Measurements from ENCODE around the gene PMEPA1. TPM values are rescaled to one million over a fixed set of nuclear protein-coding genes. Genes with fewer than 3 reads are reported as not detected.

Gene PMEPA1
- total RNA-seq, 1 experiment from 2014 or later: 163 TPM

DNA sequence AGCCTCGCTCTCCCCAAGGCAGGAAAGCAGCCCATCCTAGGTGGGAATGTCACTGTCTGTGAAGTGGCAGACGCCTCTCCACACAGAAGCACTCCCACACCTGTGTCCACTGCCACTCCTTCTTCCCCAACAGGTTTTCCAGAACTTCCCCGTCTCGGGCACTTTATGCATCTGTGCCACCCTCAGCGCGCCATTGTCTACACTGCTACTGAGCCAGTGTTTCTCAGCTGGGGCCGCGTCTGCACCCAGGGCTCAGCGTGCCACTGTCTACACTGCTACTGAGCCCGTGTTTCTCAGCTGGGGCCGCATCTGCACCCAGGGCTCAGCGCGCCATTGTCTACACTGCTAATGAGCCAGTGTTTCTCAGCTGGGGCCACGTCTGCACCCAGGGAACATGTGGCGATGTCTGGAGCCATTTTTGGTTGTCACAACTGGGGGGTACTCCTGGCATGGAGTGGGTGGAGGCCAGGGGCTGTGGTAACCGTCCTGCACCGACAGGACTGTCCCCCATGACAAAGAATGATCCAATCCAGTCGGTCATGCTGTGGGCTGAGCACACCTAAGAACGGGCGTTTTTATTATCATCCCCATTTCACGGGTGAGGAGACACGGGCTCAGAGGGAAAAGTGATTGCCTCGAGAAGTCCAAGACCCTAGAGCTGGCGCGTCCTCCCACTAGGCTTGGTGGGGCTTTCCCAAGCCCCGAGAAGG lies 47.9 kb downstream of the PMEPA1 start:
- Histone ChIP-seq H3K4me2 (no peak overlapping the region), H4K20me1 (ENCODE audit: insufficient read depth) (peaks cover 81% of the 10 kb centered on the region), H2AFZ (no peak overlapping the region), H3K27ac (no peak overlapping the region), H3K4me3 (no peak overlapping the region), H3K9me2 (ENCODE audit: insufficient read depth) (no peaks in the 10 kb centered on the region), H3K4me1 (replicated peaks; ENCODE audit: insufficient read depth) (no peaks in the 10 kb centered on the region), H3K27me3 (ENCODE audit: insufficient read depth, low read depth) (no peaks in the 10 kb centered on the region), H3K36me3 (ENCODE audit: low read depth) (peaks cover 23% of the 10 kb centered on the region), H3F3A (ENCODE audit: insufficient read depth, low read depth) (peaks cover 41% of the 10 kb centered on the region; the same call in 1 of the 2 replicates), H3K79me2 (ENCODE audit: low read depth) (peaks cover 88% of the 10 kb centered on the region), H3K9me3 (ENCODE audit: insufficient read depth, low read depth) (no peaks in the 10 kb centered on the region)
- intact Hi-C loops (cut with micrococcal nuclease; ENCODE audit: unreplicated experiment): no loop called here
- BruUV-seq (replicated peaks): no TSS peak
- no peak for DNase-seq
- TF ChIP-seq EZH2 (IDR thresholded peaks at IDR 0.05; ENCODE audit: low read depth): no peak
- TF ChIP-seq, protein P1, sequence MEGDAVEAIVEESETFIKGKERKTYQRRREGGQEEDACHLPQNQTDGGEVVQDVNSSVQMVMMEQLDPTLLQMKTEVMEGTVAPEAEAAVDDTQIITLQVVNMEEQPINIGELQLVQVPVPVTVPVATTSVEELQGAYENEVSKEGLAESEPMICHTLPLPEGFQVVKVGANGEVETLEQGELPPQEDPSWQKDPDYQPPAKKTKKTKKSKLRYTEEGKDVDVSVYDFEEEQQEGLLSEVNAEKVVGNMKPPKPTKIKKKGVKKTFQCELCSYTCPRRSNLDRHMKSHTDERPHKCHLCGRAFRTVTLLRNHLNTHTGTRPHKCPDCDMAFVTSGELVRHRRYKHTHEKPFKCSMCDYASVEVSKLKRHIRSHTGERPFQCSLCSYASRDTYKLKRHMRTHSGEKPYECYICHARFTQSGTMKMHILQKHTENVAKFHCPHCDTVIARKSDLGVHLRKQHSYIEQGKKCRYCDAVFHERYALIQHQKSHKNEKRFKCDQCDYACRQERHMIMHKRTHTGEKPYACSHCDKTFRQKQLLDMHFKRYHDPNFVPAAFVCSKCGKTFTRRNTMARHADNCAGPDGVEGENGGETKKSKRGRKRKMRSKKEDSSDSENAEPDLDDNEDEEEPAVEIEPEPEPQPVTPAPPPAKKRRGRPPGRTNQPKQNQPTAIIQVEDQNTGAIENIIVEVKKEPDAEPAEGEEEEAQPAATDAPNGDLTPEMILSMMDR (conservative IDR thresholded peaks at IDR 0.05): no peak
- ChIA-PET POLR2A (ENCODE audit: unreplicated experiment) (no interaction called here), CTCF (no interaction called here)

DNA sequence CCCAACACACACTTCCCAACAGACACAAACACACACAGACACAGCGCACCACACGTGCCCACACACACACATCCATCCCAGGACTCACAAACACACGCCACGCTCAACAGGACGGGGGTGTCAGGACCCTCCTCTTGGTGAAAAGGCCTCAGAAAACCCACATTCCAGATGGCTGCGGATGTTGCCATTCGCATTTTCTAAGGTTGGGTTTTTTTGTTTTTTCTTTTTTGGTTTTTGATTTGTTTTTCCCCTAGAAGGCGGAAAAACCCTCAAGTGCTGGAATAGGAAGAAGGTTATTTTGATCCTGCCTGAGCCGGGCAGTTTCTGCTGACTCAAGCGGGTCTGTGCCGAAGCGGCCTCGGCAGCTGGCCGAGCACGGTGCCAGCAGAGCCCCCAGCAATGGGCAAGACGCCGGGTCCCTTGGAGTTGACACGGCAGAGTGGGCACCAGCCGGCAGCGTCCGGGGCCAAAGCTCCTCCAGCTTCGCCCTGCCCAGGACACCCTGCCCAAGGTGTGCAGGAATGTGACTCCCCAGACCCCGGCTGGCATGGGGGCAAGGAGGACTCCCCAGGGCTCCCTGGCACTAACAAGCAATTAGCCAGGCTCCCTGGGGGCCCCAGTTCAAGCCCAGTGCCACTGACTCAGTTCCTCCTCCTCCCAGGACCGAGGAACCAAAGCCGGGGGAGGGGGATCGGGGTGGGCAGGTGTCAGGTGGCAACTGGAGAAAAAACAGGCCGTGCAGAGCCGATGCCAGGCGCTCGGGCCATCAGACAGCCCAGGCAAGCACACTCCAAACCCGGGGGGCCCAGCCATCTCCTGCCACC lies 48.7 kb downstream of the PMEPA1 start:
- Histone ChIP-seq H4K20me1 (ENCODE audit: insufficient read depth) (peaks cover 80% of the 10 kb centered on the region), H3K79me2 (ENCODE audit: low read depth) (peaks cover 80% of the 10 kb centered on the region), H3K4me2 (no peak overlapping the region), H3K27ac (no peak overlapping the region), H3K4me1 (replicated peaks; ENCODE audit: insufficient read depth) (no peaks in the 10 kb centered on the region), H3F3A (ENCODE audit: insufficient read depth, low read depth) (peaks cover 45% of the 10 kb centered on the region; the same call in 1 of the 2 replicates), H3K4me3 (no peak overlapping the region), H2AFZ (no peak overlapping the region), H3K36me3 (ENCODE audit: low read depth) (peaks cover 18% of the 10 kb centered on the region), H3K9me3 (ENCODE audit: insufficient read depth, low read depth) (no peaks in the 10 kb centered on the region), H3K9me2 (ENCODE audit: insufficient read depth) (no peaks in the 10 kb centered on the region), H3K27me3 (ENCODE audit: insufficient read depth, low read depth) (no peaks in the 10 kb centered on the region)
- ChIA-PET CTCF (no interaction called here), POLR2A (ENCODE audit: unreplicated experiment) (no interaction called here)
- TF ChIP-seq EZH2 (IDR thresholded peaks at IDR 0.05; ENCODE audit: low read depth): no peak
- TF ChIP-seq, protein P1 (conservative IDR thresholded peaks at IDR 0.05): no peak
- intact Hi-C loops (cut with micrococcal nuclease; ENCODE audit: unreplicated experiment): no loop called here
- no peak for DNase-seq
- BruUV-seq (replicated peaks): no TSS peak

DNA sequence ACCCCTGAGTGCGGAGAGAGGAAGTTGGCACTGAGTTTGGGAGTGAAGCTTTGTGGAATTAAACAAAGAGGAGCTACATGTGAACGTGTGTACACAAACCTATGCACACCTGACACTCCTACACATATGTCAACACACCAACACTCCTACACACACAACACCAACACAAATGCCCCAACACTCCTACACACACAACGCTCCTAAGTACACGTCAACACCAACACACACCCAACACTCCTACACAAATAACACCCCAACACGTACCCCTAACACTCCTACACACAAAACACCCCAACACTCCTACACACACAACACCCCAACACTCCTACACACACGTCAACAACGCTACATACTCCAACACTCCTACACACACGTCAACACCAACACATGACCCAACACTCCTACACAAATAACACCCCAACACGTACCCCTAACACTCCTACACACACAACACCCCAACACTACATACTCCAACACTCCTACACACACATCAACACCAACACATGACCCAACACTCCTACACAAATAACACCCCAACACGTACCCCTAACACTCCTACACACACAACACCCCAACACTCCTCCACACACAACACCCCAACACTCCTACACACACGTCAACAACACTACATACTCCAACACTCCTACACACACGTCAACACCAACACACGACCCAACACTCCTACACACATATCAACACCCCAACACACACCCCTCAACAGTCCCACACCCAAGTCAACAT lies 49.5 kb downstream of the PMEPA1 start:
- CTCF ChIA-PET: no interaction called here
- no TSS peak for BruUV-seq (replicated peaks)
- no peaks in the 10 kb centered on the region for H3K4me1 ChIP-seq (replicated peaks; ENCODE audit: insufficient read depth)

More for the DNA sequence above, 49.5 kb downstream of the PMEPA1 start:
- H3K27ac ChIP-seq: no peak overlapping the region
- H2AFZ ChIP-seq: no peak overlapping the region
- POLR2A ChIA-PET (ENCODE audit: unreplicated experiment): no interaction called here
- H3K4me2 ChIP-seq: no peak overlapping the region
- H3K9me2 ChIP-seq (ENCODE audit: insufficient read depth): no peaks in the 10 kb centered on the region
- H3K27me3 ChIP-seq (ENCODE audit: insufficient read depth, low read depth): no peaks in the 10 kb centered on the region
- no peak for TF ChIP-seq EZH2 (IDR thresholded peaks at IDR 0.05; ENCODE audit: low read depth)
- TF ChIP-seq, protein P1 (conservative IDR thresholded peaks at IDR 0.05): no peak
- H3K36me3 ChIP-seq (ENCODE audit: low read depth): peaks cover 18% of the 10 kb centered on the region
- intact Hi-C loops (cut with micrococcal nuclease; ENCODE audit: unreplicated experiment): no loop called here
- H3K9me3 ChIP-seq (ENCODE audit: insufficient read depth, low read depth): no peaks in the 10 kb centered on the region
- peaks cover 72% of the 10 kb centered on the region for H3K79me2 ChIP-seq (ENCODE audit: low read depth)
- H3K4me3 ChIP-seq: no peak overlapping the region
- H4K20me1 ChIP-seq (ENCODE audit: insufficient read depth): peaks cover 80% of the 10 kb centered on the region
- peaks cover 53% of the 10 kb centered on the region; the same call in 1 of the 2 replicates for H3F3A ChIP-seq (ENCODE audit: insufficient read depth, low read depth)
- no peak for DNase-seq
